Endothelial cell (in vitro differentiated cells): ENCODE results near the gene FADS3. TPM values are rescaled to one million over a fixed set of nuclear protein-coding genes. Genes with fewer than 3 reads are reported as not detected.
"Not testable (repeated sequence)": the region's sequence is repeated elsewhere in the genome, so short reads cannot be mapped to it uniquely, and the experiment has no call there.

Source experiments
- DNase-seq: peaks from one replicate; pipeline ENCODE4 v3.0.0; 2021; ENCODE audit warnings: low spot score
- H3K27ac Mint-ChIP-seq: one replicate; pipeline ENCODE4 v1.8.0; 2021; ENCODE audit warnings: mixed read lengths, inconsistent platforms; ENCODE audit not compliant: unreplicated experiment
- H3K27me3 Mint-ChIP-seq: one replicate; pipeline ENCODE4 v1.8.0; 2021; ENCODE audit warnings: mild to moderate bottlenecking, moderate library complexity, mixed read lengths, inconsistent platforms; ENCODE audit not compliant: unreplicated experiment
- H3K36me3 Mint-ChIP-seq: one replicate; pipeline ENCODE4 v1.8.0; 2021; ENCODE audit warnings: mild to moderate bottlenecking, low read depth, mixed read lengths, inconsistent platforms; ENCODE audit not compliant: unreplicated experiment
- H3K4me1 Mint-ChIP-seq: one replicate; pipeline ENCODE4 v1.8.0; 2021; ENCODE audit warnings: mild to moderate bottlenecking, mixed read lengths, inconsistent platforms; ENCODE audit not compliant: unreplicated experiment
- H3K4me3 Mint-ChIP-seq: one replicate; pipeline ENCODE4 v1.8.0; 2021; ENCODE audit warnings: mild to moderate bottlenecking, mixed read lengths, inconsistent platforms; ENCODE audit not compliant: unreplicated experiment
- H3K9me3 Mint-ChIP-seq: one replicate; pipeline ENCODE4 v1.8.0; 2021; ENCODE audit warnings: mixed read lengths, inconsistent platforms; ENCODE audit not compliant: unreplicated experiment
- CTCF ChIP-seq: fragments of 200-600 bp; sonication (generic); IDR thresholded peaks from one replicate; pipeline ENCODE4 v1.5.0; 2021; ENCODE audit warnings: antibody characterized with exemption; ENCODE audit not compliant: unreplicated experiment
- total RNA-seq: library from RNA; stranded (reverse); fragmentation: NEBNext Ultra II Directional; extraction: Animal tissue kit (Norgen Biotek cat#: 25700); gene quantifications from one replicate; pipeline ENCODE4 v1.2.1, GENCODE V29; 2021; ENCODE audit not compliant: unreplicated experiment

Gene FADS3
- total RNA-seq, 1 donor from 2014 or later, result 42.0 TPM

GRCh38 chr11:61885166-61885778 is 6.1 kb downstream of the FADS3 start:
- peaks cover 16% of the 10 kb centered on the region for H3K4me1 Mint-ChIP-seq
- H3K27ac Mint-ChIP-seq, result no peak overlapping the region
- TF ChIP-seq CTCF, result no peak
- H3K9me3 Mint-ChIP-seq, result no peaks in the 10 kb centered on the region
- H3K27me3 Mint-ChIP-seq, result peaks cover 9% of the 10 kb centered on the region
- H3K36me3 Mint-ChIP-seq, result peaks cover 10% of the 10 kb centered on the region
- DNase-seq, result no peak
- no peak overlapping the region for H3K4me3 Mint-ChIP-seq

GRCh38 chr11:61883947-61884346 is 7.4 kb downstream of the FADS3 start:
- Mint-ChIP-seq H3K4me3 (no peak overlapping the region), H3K36me3 (peaks cover 10% of the 10 kb centered on the region), H3K9me3 (no peaks in the 10 kb centered on the region), H3K4me1 (peaks cover 20% of the 10 kb centered on the region), H3K27ac (no peak overlapping the region), H3K27me3 (peaks cover 11% of the 10 kb centered on the region)
- no peak for DNase-seq
- TF ChIP-seq CTCF, result no peak

GRCh38 chr11:61883327-61883726 is 8.0 kb downstream of the FADS3 start:
- DNase-seq, result no peak
- peaks cover 20% of the 10 kb centered on the region for H3K4me1 Mint-ChIP-seq
- TF ChIP-seq CTCF, result no peak
- H3K9me3 Mint-ChIP-seq, result no peaks in the 10 kb centered on the region
- H3K27ac Mint-ChIP-seq, result peak overlapping the region; percentile 49
- H3K4me3 Mint-ChIP-seq, result peak overlapping the region; percentile 66
- H3K27me3 Mint-ChIP-seq, result peaks cover 11% of the 10 kb centered on the region
- H3K36me3 Mint-ChIP-seq, result peaks cover 10% of the 10 kb centered on the region

DNA sequence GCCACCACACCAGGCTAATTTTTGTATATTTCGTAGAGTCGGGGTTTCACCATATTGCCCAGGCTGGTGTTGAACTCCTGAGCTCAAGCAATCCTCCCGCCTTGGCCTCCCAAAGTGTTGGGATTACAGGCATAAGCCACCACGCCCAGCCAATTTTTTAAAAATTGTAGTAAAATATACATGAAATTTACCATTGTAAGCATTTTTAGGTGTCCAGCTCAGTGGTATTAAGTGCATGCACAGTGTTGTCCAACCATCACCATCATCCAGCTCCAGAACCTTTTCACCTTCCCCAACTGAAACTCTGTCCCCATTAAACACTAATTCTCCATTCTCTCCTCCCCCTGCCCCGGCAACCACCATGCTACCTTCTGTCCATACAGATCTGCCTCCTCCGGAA is 8.5 kb downstream of the FADS3 start:
- Mint-ChIP-seq H3K27ac (peak overlapping the region; percentile 49), H3K4me3 (peak overlapping the region; percentile 66), H3K4me1 (peaks cover 20% of the 10 kb centered on the region), H3K27me3 (peaks cover 13% of the 10 kb centered on the region), H3K36me3 (peaks cover 12% of the 10 kb centered on the region), H3K9me3 (no peaks in the 10 kb centered on the region)
- TF ChIP-seq CTCF, result no peak
- no peak for DNase-seq

GRCh38 chr11:61882267-61882666 is 9.1 kb downstream of the FADS3 start:
- Mint-ChIP-seq H3K36me3 (peaks cover 15% of the 10 kb centered on the region), H3K27ac (peak overlapping the region; percentile 64), H3K4me1 (peaks cover 20% of the 10 kb centered on the region), H3K27me3 (peaks cover 10% of the 10 kb centered on the region)
- not testable (repeated sequence) for H3K4me3 Mint-ChIP-seq, DNase-seq, H3K9me3 Mint-ChIP-seq
